GM18526 (cell line): ENCODE data around the gene PAQR6.

Source experiments
- POLR2A ChIP-seq: IDR thresholded peaks from 3 replicates; pipeline ENCODE4 v1.6.1; 2011; ENCODE audit not compliant: insufficient read length; ENCODE audit errors: extremely low read depth

Gene PAQR6

GRCh38 chr1:156276966-156277381 lies 29.1 kb upstream of the PAQR6 start:
- TF ChIP-seq POLR2A: no peak

- no peak for TF ChIP-seq POLR2A
Measured at GRCh38 chr1:156276532-156276931, 28.7 kb upstream of the PAQR6 start.

- TF ChIP-seq POLR2A: no peak
Measured at GRCh38 chr1:156270314-156270713, 22.5 kb upstream of the PAQR6 start.

GRCh38 chr1:156268336-156268735 lies 20.5 kb upstream of the PAQR6 start:
- TF ChIP-seq POLR2A: no peak

- no peak for TF ChIP-seq POLR2A
Measured at GRCh38 chr1:156266051-156266450, 18.2 kb upstream of the PAQR6 start.

GRCh38 chr1:156263288-156263655 lies 15.4 kb upstream of the PAQR6 start:
- TF ChIP-seq POLR2A: no peak

- no peak for TF ChIP-seq POLR2A
Measured at GRCh38 chr1:156262461-156263287, 14.8 kb upstream of the PAQR6 start.

- TF ChIP-seq POLR2A: no peak
Measured at GRCh38 chr1:156260896-156261295, 13.0 kb upstream of the PAQR6 start.

GRCh38 chr1:156259805-156260204 lies 11.9 kb upstream of the PAQR6 start:
- no peak for TF ChIP-seq POLR2A

GRCh38 chr1:156258859-156259258 lies 11.0 kb upstream of the PAQR6 start:
- no peak for TF ChIP-seq POLR2A

GRCh38 chr1:156257711-156258110 lies 9.9 kb upstream of the PAQR6 start:
- TF ChIP-seq POLR2A: no peak

GRCh38 chr1:156253634-156254033 lies 5.8 kb upstream of the PAQR6 start:
- no peak for TF ChIP-seq POLR2A

- TF ChIP-seq POLR2A: no peak
Measured at GRCh38 chr1:156251527-156251926, 3.7 kb upstream of the PAQR6 start.

- no peak for TF ChIP-seq POLR2A
Measured at GRCh38 chr1:156249593-156249992, 1.7 kb upstream of the PAQR6 start.

- TF ChIP-seq POLR2A: no peak
Measured at GRCh38 chr1:156248323-156248683, 447 bp upstream of the PAQR6 start.

- TF ChIP-seq POLR2A: no peak
Measured at GRCh38 chr1:156246781-156247459, 936 bp downstream of the PAQR6 start.
